ENCODE measurements around the gene PSTPIP2. TPM values are rescaled to one million over a fixed set of nuclear protein-coding genes. Genes with fewer than 3 reads are reported as not detected.

Gene PSTPIP2
- total RNA-seq, 1 donor from 2014 or later: 4.5 TPM

GRCh38 chr18:46070815-46071652, 1.0 kb downstream of the PSTPIP2 start:
- Mint-ChIP-seq H3K9me3 (ENCODE audit: unreplicated experiment) (peaks cover 4% of the 10 kb centered on the region), H3K4me3 (ENCODE audit: unreplicated experiment) (peak overlapping the region; percentile 71), H3K4me1 (ENCODE audit: unreplicated experiment) (peaks cover 20% of the 10 kb centered on the region), H3K36me3 (ENCODE audit: unreplicated experiment) (no peaks in the 10 kb centered on the region), H3K27me3 (ENCODE audit: unreplicated experiment) (no peaks in the 10 kb centered on the region), H3K27ac (ENCODE audit: unreplicated experiment) (no peak overlapping the region)
- DNase-seq (ENCODE audit: extremely low spot score, unreplicated experiment): peak; percentile 80
- no peak for TF ChIP-seq CTCF (IDR thresholded peaks at IDR 0.05)

- Mint-ChIP-seq H3K27me3 (ENCODE audit: unreplicated experiment) (no peaks in the 10 kb centered on the region), H3K36me3 (ENCODE audit: unreplicated experiment) (no peaks in the 10 kb centered on the region), H3K4me3 (ENCODE audit: unreplicated experiment) (no peak overlapping the region), H3K9me3 (ENCODE audit: unreplicated experiment) (peaks cover 4% of the 10 kb centered on the region), H3K4me1 (ENCODE audit: unreplicated experiment) (peaks cover 20% of the 10 kb centered on the region), H3K27ac (ENCODE audit: unreplicated experiment) (no peak overlapping the region)
- TF ChIP-seq CTCF (IDR thresholded peaks at IDR 0.05): no peak
- peak; percentile 57 for DNase-seq (ENCODE audit: extremely low spot score, unreplicated experiment)
Observed at GRCh38 chr18:46070232-46070631, 1.8 kb downstream of the PSTPIP2 start.

GRCh38 chr18:46069524-46069923, 2.5 kb downstream of the PSTPIP2 start:
- H3K4me1 Mint-ChIP-seq (ENCODE audit: unreplicated experiment): peaks cover 20% of the 10 kb centered on the region
- H3K27ac Mint-ChIP-seq (ENCODE audit: unreplicated experiment): no peak overlapping the region

GRCh38 chr18:46068763-46069162, 3.3 kb downstream of the PSTPIP2 start:
- DNase-seq (ENCODE audit: extremely low spot score, unreplicated experiment): no peak
- Mint-ChIP-seq H3K9me3 (ENCODE audit: unreplicated experiment) (peaks cover 4% of the 10 kb centered on the region), H3K4me1 (ENCODE audit: unreplicated experiment) (peaks cover 17% of the 10 kb centered on the region), H3K27me3 (ENCODE audit: unreplicated experiment) (no peaks in the 10 kb centered on the region), H3K4me3 (ENCODE audit: unreplicated experiment) (no peak overlapping the region), H3K36me3 (ENCODE audit: unreplicated experiment) (no peaks in the 10 kb centered on the region), H3K27ac (ENCODE audit: unreplicated experiment) (no peak overlapping the region)
- TF ChIP-seq CTCF (IDR thresholded peaks at IDR 0.05): no peak

More at GRCh38 chr18:46069524-46069923, 2.5 kb downstream of the PSTPIP2 start:
- DNase-seq (ENCODE audit: extremely low spot score, unreplicated experiment): no peak
- no peak for TF ChIP-seq CTCF (IDR thresholded peaks at IDR 0.05)
- peaks cover 4% of the 10 kb centered on the region for H3K9me3 Mint-ChIP-seq (ENCODE audit: unreplicated experiment)
- H3K36me3 Mint-ChIP-seq (ENCODE audit: unreplicated experiment): no peaks in the 10 kb centered on the region
- no peak overlapping the region for H3K4me3 Mint-ChIP-seq (ENCODE audit: unreplicated experiment)
- H3K27me3 Mint-ChIP-seq (ENCODE audit: unreplicated experiment): no peaks in the 10 kb centered on the region

- peaks cover 9% of the 10 kb centered on the region for H3K4me1 Mint-ChIP-seq (ENCODE audit: unreplicated experiment)
- H3K4me3 Mint-ChIP-seq (ENCODE audit: unreplicated experiment): no peak overlapping the region
- TF ChIP-seq CTCF (IDR thresholded peaks at IDR 0.05): no peak
- no peaks in the 10 kb centered on the region for H3K36me3 Mint-ChIP-seq (ENCODE audit: unreplicated experiment)
- peaks cover 4% of the 10 kb centered on the region for H3K9me3 Mint-ChIP-seq (ENCODE audit: unreplicated experiment)
- no peak for DNase-seq (ENCODE audit: extremely low spot score, unreplicated experiment)
- no peaks in the 10 kb centered on the region for H3K27me3 Mint-ChIP-seq (ENCODE audit: unreplicated experiment)
- no peak overlapping the region for H3K27ac Mint-ChIP-seq (ENCODE audit: unreplicated experiment)
Observed at GRCh38 chr18:46067438-46068007, 4.5 kb downstream of the PSTPIP2 start.

All from osteocyte (in vitro differentiated cells).